OCI-LY1 (cell line): ENCODE measurements around the gene LGMN.

Experiments used
- H2AFZ ChIP-seq: fragments of 200-600 bp; sonication (generic), shearing (Covaris generic); 2 replicates; pipeline ENCODE4 v1.6.0; 2014; ENCODE audit warnings: antibody characterized with exemption, mild to moderate bottlenecking, low read length
- H3F3A ChIP-seq: fragments of 200-600 bp; sonication (generic), shearing (Covaris generic); 2 replicates; pipeline ENCODE4 v1.6.0; 2014; ENCODE audit warnings: mild to moderate bottlenecking, antibody characterized with exemption, low read length, moderate library complexity; ENCODE audit not compliant: insufficient read depth
- H3K27ac ChIP-seq: fragments of 200-600 bp; sonication (generic); 2 replicates; pipeline ENCODE4 v1.5.1; 2014; ENCODE audit warnings: low read length, mixed run types, mild to moderate bottlenecking, low read depth; ENCODE audit not compliant: poor library complexity, severe bottlenecking
- H3K27me3 ChIP-seq: fragments of 200-600 bp; sonication (generic); 2 replicates; pipeline ENCODE4 v1.6.0; 2014; ENCODE audit warnings: antibody characterized with exemption, mild to moderate bottlenecking, low read length, moderate library complexity; ENCODE audit not compliant: insufficient read depth
- H3K36me3 ChIP-seq: fragments of 200-600 bp; sonication (generic); 2 replicates; pipeline ENCODE4 v1.6.1; 2014; ENCODE audit warnings: mild to moderate bottlenecking, antibody characterized with exemption, low read length, moderate library complexity, mixed read lengths; ENCODE audit not compliant: insufficient read depth
- H3K4me1 ChIP-seq: fragments of 200-600 bp; sonication (generic); 2 replicates; pipeline ENCODE4 v1.5.1; 2014; ENCODE audit warnings: mild to moderate bottlenecking, low read length, moderate library complexity; ENCODE audit not compliant: insufficient read depth, severe bottlenecking
- H3K4me2 ChIP-seq: fragments of 200-600 bp; sonication (generic), shearing (Covaris generic); 2 replicates; pipeline ENCODE4 v1.6.1; 2014; ENCODE audit warnings: low read length
- H3K4me3 ChIP-seq: fragments of 200-600 bp; sonication (generic); 2 replicates; pipeline ENCODE4 v1.5.1; 2014; ENCODE audit warnings: low read length, low read depth, mild to moderate bottlenecking, mixed read lengths; ENCODE audit not compliant: poor library complexity, severe bottlenecking
- H3K79me2 ChIP-seq: fragments of 200-600 bp; shearing (Covaris generic); 2 replicates; pipeline ENCODE4 v1.6.1; 2016; ENCODE audit warnings: mixed run types, low read length, mixed read lengths; ENCODE audit not compliant: insufficient read depth
- H3K9ac ChIP-seq: fragments of 200-600 bp; sonication (generic), shearing (Covaris generic); 2 replicates; pipeline ENCODE4 v1.6.1; 2014; ENCODE audit warnings: mild to moderate bottlenecking, low read length, mixed read lengths
- H3K9me2 ChIP-seq: fragments of 200-600 bp; sonication (generic), shearing (Covaris generic); 2 replicates; pipeline ENCODE4 v1.6.1; 2014; ENCODE audit warnings: low read depth, mild to moderate bottlenecking, low read length, mixed read lengths
- H3K9me3 ChIP-seq: fragments of 200-600 bp; shearing (Covaris generic); 2 replicates; pipeline ENCODE4 v1.6.1; 2014; ENCODE audit warnings: low read length, mixed read lengths
- H4K20me1 ChIP-seq: fragments of 200-600 bp; sonication (generic), shearing (Covaris generic); 2 replicates; pipeline ENCODE4 v1.6.0; 2016; ENCODE audit warnings: mild to moderate bottlenecking, low read length; ENCODE audit not compliant: insufficient read depth
- EZH2 ChIP-seq: fragments of 200-600 bp; sonication (generic), shearing (Covaris generic); IDR thresholded peaks from 2 replicates; pipeline ENCODE4 v1.8.0; 2017; ENCODE audit warnings: borderline replicate concordance, mixed run types, mild to moderate bottlenecking, antibody characterized with exemption, low read length, moderate library complexity, mixed read lengths
- TF ChIP-seq, protein P1 (sequence below): fragments of 200-600 bp; sonication (generic), shearing (Covaris generic); IDR thresholded peaks from 2 replicates; pipeline ENCODE4 v1.5.1; 2017; ENCODE audit warnings: mild to moderate bottlenecking, antibody characterized with exemption, low read length, moderate library complexity, mixed read lengths

LGMN gene

DNA sequence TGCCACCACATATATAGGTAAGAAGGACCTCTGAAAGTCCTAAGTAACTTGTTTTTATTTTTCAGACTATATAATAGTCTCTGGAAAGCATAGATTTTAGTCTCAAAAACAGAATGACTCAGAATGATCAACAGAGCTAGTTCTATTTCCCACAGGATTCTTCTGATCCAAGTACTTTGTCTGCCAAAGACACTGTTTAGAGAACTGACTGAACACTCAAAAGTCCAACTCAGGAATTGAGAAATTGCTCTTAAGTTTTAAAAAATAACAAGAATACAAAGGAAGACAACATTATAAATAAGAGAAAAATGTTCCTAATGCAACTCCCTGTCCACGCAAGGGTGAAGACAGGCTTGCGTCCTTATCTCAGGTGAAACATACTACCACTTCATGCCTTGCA is 29.0 kb downstream of the LGMN start:
- H3K4me3 ChIP-seq: no peak overlapping the region
- H3K27ac ChIP-seq: no peak overlapping the region
- H3K79me2 ChIP-seq: no peaks in the 10 kb centered on the region
- H3K9me2 ChIP-seq: no peaks in the 10 kb centered on the region
- H3F3A ChIP-seq: no peaks in the 10 kb centered on the region
- no peaks in the 10 kb centered on the region for H3K4me1 ChIP-seq
- no peaks in the 10 kb centered on the region for H4K20me1 ChIP-seq
- no peaks in the 10 kb centered on the region for H3K9me3 ChIP-seq
- H3K9ac ChIP-seq: no peak overlapping the region
- no peaks in the 10 kb centered on the region for H3K36me3 ChIP-seq
- TF ChIP-seq EZH2: no peak
- TF ChIP-seq, protein P1, sequence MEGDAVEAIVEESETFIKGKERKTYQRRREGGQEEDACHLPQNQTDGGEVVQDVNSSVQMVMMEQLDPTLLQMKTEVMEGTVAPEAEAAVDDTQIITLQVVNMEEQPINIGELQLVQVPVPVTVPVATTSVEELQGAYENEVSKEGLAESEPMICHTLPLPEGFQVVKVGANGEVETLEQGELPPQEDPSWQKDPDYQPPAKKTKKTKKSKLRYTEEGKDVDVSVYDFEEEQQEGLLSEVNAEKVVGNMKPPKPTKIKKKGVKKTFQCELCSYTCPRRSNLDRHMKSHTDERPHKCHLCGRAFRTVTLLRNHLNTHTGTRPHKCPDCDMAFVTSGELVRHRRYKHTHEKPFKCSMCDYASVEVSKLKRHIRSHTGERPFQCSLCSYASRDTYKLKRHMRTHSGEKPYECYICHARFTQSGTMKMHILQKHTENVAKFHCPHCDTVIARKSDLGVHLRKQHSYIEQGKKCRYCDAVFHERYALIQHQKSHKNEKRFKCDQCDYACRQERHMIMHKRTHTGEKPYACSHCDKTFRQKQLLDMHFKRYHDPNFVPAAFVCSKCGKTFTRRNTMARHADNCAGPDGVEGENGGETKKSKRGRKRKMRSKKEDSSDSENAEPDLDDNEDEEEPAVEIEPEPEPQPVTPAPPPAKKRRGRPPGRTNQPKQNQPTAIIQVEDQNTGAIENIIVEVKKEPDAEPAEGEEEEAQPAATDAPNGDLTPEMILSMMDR: no peak
- H3K4me2 ChIP-seq: no peak overlapping the region
- no peak overlapping the region for H2AFZ ChIP-seq
- H3K27me3 ChIP-seq: no peaks in the 10 kb centered on the region

DNA sequence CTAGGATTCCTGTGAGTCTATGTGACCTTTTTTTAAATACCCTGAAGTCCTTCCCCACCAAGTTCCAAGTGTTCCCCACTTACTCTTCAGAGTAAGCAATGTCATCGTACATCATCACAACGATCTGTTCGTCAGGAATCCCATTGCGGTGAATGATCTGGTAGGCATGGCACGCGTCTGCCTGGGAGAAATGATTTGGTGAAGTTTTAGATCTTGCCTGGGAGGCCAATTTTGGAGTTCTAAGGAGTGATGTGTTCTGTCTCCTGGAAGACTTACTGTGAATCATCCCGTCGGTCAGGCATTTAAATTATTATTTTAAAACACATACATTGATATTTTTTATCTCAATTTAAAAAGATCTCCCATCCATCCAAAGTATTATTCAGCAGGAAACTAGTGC is 29.8 kb downstream of the LGMN start:
- no peaks in the 10 kb centered on the region for H4K20me1 ChIP-seq

GRCh38 chr14:92717571-92718042 is 30.8 kb downstream of the LGMN start:
- H2AFZ ChIP-seq: no peak overlapping the region
- H3K9ac ChIP-seq: no peak overlapping the region
- H3K4me1 ChIP-seq: no peaks in the 10 kb centered on the region
- no peak overlapping the region for H3K4me3 ChIP-seq
- H3K9me3 ChIP-seq: no peaks in the 10 kb centered on the region
- no peak overlapping the region for H3K27ac ChIP-seq
- H4K20me1 ChIP-seq: no peaks in the 10 kb centered on the region
- H3F3A ChIP-seq: no peaks in the 10 kb centered on the region
- H3K36me3 ChIP-seq: no peaks in the 10 kb centered on the region
- H3K27me3 ChIP-seq: no peaks in the 10 kb centered on the region
- no peak for TF ChIP-seq EZH2
- TF ChIP-seq, protein P1: no peak
- no peaks in the 10 kb centered on the region for H3K9me2 ChIP-seq
- no peak overlapping the region for H3K4me2 ChIP-seq
- H3K79me2 ChIP-seq: no peaks in the 10 kb centered on the region

More for the DNA sequence above, 29.8 kb downstream of the LGMN start:
- Histone ChIP-seq H3K79me2 (no peaks in the 10 kb centered on the region), H3K27me3 (no peaks in the 10 kb centered on the region), H3K27ac (no peak overlapping the region), H3F3A (no peaks in the 10 kb centered on the region), H3K9me2 (no peaks in the 10 kb centered on the region), H3K4me1 (no peaks in the 10 kb centered on the region), H2AFZ (no peak overlapping the region), H3K9me3 (no peaks in the 10 kb centered on the region), H3K4me3 (no peak overlapping the region), H3K36me3 (no peaks in the 10 kb centered on the region), H3K9ac (no peak overlapping the region), H3K4me2 (no peak overlapping the region)
- TF ChIP-seq, protein P1: no peak
- no peak for TF ChIP-seq EZH2
